ENCODE results near the gene CLDN16.

The CLDN16 gene

GRCh38 chr3:190396001-190396400 is 8.0 kb downstream of the CLDN16 start:
- Histone ChIP-seq H3K9ac (ENCODE audit: insufficient read length, low read depth) (no peak overlapping the region), H3K9me3 (ENCODE audit: insufficient read depth, low read length) (no peaks in the 10 kb centered on the region), H3K4me1 (ENCODE audit: insufficient read depth, insufficient read length) (no peaks in the 10 kb centered on the region), H3K4me3 (ENCODE audit: insufficient read length, low read depth) (no peak overlapping the region), H3K36me3 (ENCODE audit: insufficient read depth, insufficient read length, low read length) (no peaks in the 10 kb centered on the region), H3K27me3 (ENCODE audit: insufficient read depth, insufficient read length) (no peaks in the 10 kb centered on the region)
- DNase-seq (ENCODE audit: low read depth, low spot score) = no peak
- no peak for TF ChIP-seq YY1 (IDR thresholded peaks at IDR 0.05; ENCODE audit: insufficient read depth, insufficient read length)

GRCh38 chr3:190397889-190398288 is 9.9 kb downstream of the CLDN16 start:
- TF ChIP-seq ZNF274 (IDR thresholded peaks at IDR 0.05; ENCODE audit: low read depth, low read length) = no peak
- no peak for TF ChIP-seq SUZ12 (IDR thresholded peaks at IDR 0.05; ENCODE audit: extremely low read depth, insufficient read depth, insufficient read length)
- TF ChIP-seq YY1 (IDR thresholded peaks at IDR 0.05; ENCODE audit: insufficient read depth, insufficient read length) = no peak
- Histone ChIP-seq H3K9me3 (ENCODE audit: insufficient read depth, low read length) (no peaks in the 10 kb centered on the region), H3K9ac (ENCODE audit: insufficient read length, low read depth) (no peak overlapping the region), H3K36me3 (ENCODE audit: insufficient read depth, insufficient read length, low read length) (no peaks in the 10 kb centered on the region), H3K27me3 (ENCODE audit: insufficient read depth, insufficient read length) (no peaks in the 10 kb centered on the region), H3K4me1 (ENCODE audit: insufficient read depth, insufficient read length) (no peaks in the 10 kb centered on the region), H3K4me3 (ENCODE audit: insufficient read length, low read depth) (no peak overlapping the region)
- DNase-seq (ENCODE audit: low read depth, low spot score) = no peak

- Histone ChIP-seq H3K27me3 (ENCODE audit: insufficient read depth, insufficient read length) (no peaks in the 10 kb centered on the region), H3K36me3 (ENCODE audit: insufficient read depth, insufficient read length, low read length) (no peaks in the 10 kb centered on the region), H3K9ac (ENCODE audit: insufficient read length, low read depth) (no peak overlapping the region), H3K9me3 (ENCODE audit: insufficient read depth, low read length) (no peaks in the 10 kb centered on the region), H3K4me3 (ENCODE audit: insufficient read length, low read depth) (no peak overlapping the region), H3K4me1 (ENCODE audit: insufficient read depth, insufficient read length) (no peaks in the 10 kb centered on the region)
- no peak for DNase-seq (ENCODE audit: low read depth, low spot score)
- TF ChIP-seq SUZ12 (IDR thresholded peaks at IDR 0.05; ENCODE audit: extremely low read depth, insufficient read depth, insufficient read length) = no peak
Observed at GRCh38 chr3:190399677-190400076, 11.7 kb downstream of the CLDN16 start.

- no peaks in the 10 kb centered on the region for H3K36me3 ChIP-seq (ENCODE audit: insufficient read depth, insufficient read length, low read length)
- TF ChIP-seq SUZ12 (IDR thresholded peaks at IDR 0.05; ENCODE audit: extremely low read depth, insufficient read depth, insufficient read length) (no peak), ZNF274 (IDR thresholded peaks at IDR 0.05; ENCODE audit: low read depth, low read length) (no peak), YY1 (IDR thresholded peaks at IDR 0.05; ENCODE audit: insufficient read depth, insufficient read length) (no peak)
- no peaks in the 10 kb centered on the region for H3K9me3 ChIP-seq (ENCODE audit: insufficient read depth, low read length)
- no peak for DNase-seq (ENCODE audit: low read depth, low spot score)
- no peak overlapping the region for H3K4me3 ChIP-seq (ENCODE audit: insufficient read length, low read depth)
- H3K9ac ChIP-seq (ENCODE audit: insufficient read length, low read depth) = no peak overlapping the region
- no peaks in the 10 kb centered on the region for H3K4me1 ChIP-seq (ENCODE audit: insufficient read depth, insufficient read length)
- H3K27me3 ChIP-seq (ENCODE audit: insufficient read depth, insufficient read length) = no peaks in the 10 kb centered on the region
Observed at GRCh38 chr3:190401963-190402362, 14.0 kb downstream of the CLDN16 start.

GRCh38 chr3:190404715-190405114 is 16.8 kb downstream of the CLDN16 start:
- Histone ChIP-seq H3K9me3 (ENCODE audit: insufficient read depth, low read length) (no peaks in the 10 kb centered on the region), H3K4me3 (ENCODE audit: insufficient read length, low read depth) (no peak overlapping the region), H3K36me3 (ENCODE audit: insufficient read depth, insufficient read length, low read length) (no peaks in the 10 kb centered on the region), H3K9ac (ENCODE audit: insufficient read length, low read depth) (no peak overlapping the region), H3K4me1 (ENCODE audit: insufficient read depth, insufficient read length) (no peaks in the 10 kb centered on the region), H3K27me3 (ENCODE audit: insufficient read depth, insufficient read length) (no peaks in the 10 kb centered on the region)
- TF ChIP-seq SUZ12 (IDR thresholded peaks at IDR 0.05; ENCODE audit: extremely low read depth, insufficient read depth, insufficient read length) = no peak
- TF ChIP-seq YY1 (IDR thresholded peaks at IDR 0.05; ENCODE audit: insufficient read depth, insufficient read length) = no peak
- no peak for TF ChIP-seq ZNF274 (IDR thresholded peaks at IDR 0.05; ENCODE audit: low read depth, low read length)
- no peak for DNase-seq (ENCODE audit: low read depth, low spot score)

GRCh38 chr3:190414297-190414696 is 26.3 kb downstream of the CLDN16 start:
- peaks cover 20% of the 10 kb centered on the region for H3K9me3 ChIP-seq (ENCODE audit: insufficient read depth, low read length)
- DNase-seq (ENCODE audit: low read depth, low spot score) = no peak
- H3K9ac ChIP-seq (ENCODE audit: insufficient read length, low read depth) = no peak overlapping the region
- no peak for TF ChIP-seq ZNF274 (IDR thresholded peaks at IDR 0.05; ENCODE audit: low read depth, low read length)
- no peak for TF ChIP-seq YY1 (IDR thresholded peaks at IDR 0.05; ENCODE audit: insufficient read depth, insufficient read length)
- TF ChIP-seq SUZ12 (IDR thresholded peaks at IDR 0.05; ENCODE audit: extremely low read depth, insufficient read depth, insufficient read length) = no peak
- H3K4me1 ChIP-seq (ENCODE audit: insufficient read depth, insufficient read length) = no peaks in the 10 kb centered on the region
- no peak overlapping the region for H3K4me3 ChIP-seq (ENCODE audit: insufficient read length, low read depth)
- H3K36me3 ChIP-seq (ENCODE audit: insufficient read depth, insufficient read length, low read length) = no peaks in the 10 kb centered on the region
- H3K27me3 ChIP-seq (ENCODE audit: insufficient read depth, insufficient read length) = no peaks in the 10 kb centered on the region

- no peaks in the 10 kb centered on the region for H3K9me3 ChIP-seq (ENCODE audit: insufficient read depth, low read length)
- no peaks in the 10 kb centered on the region for H3K27me3 ChIP-seq (ENCODE audit: insufficient read depth, insufficient read length)
- H3K36me3 ChIP-seq (ENCODE audit: insufficient read depth, insufficient read length, low read length) = no peaks in the 10 kb centered on the region
- no peak for TF ChIP-seq ZNF274 (IDR thresholded peaks at IDR 0.05; ENCODE audit: low read depth, low read length)
- no peak for TF ChIP-seq YY1 (IDR thresholded peaks at IDR 0.05; ENCODE audit: insufficient read depth, insufficient read length)
- TF ChIP-seq SUZ12 (IDR thresholded peaks at IDR 0.05; ENCODE audit: extremely low read depth, insufficient read depth, insufficient read length) = no peak
- DNase-seq (ENCODE audit: low read depth, low spot score) = no peak
- H3K4me3 ChIP-seq (ENCODE audit: insufficient read length, low read depth) = no peak overlapping the region
- no peak overlapping the region for H3K9ac ChIP-seq (ENCODE audit: insufficient read length, low read depth)
- no peaks in the 10 kb centered on the region for H3K4me1 ChIP-seq (ENCODE audit: insufficient read depth, insufficient read length)
Observed at GRCh38 chr3:190424108-190424477, 36.1 kb downstream of the CLDN16 start.

All from NT2/D1 (cell line).